Measurements from ENCODE around the gene XPR1.
"Not testable (repeated sequence)": the region's sequence is repeated elsewhere in the genome, so short reads cannot be mapped to it uniquely, and the experiment has no call there.

Gene XPR1

DNA sequence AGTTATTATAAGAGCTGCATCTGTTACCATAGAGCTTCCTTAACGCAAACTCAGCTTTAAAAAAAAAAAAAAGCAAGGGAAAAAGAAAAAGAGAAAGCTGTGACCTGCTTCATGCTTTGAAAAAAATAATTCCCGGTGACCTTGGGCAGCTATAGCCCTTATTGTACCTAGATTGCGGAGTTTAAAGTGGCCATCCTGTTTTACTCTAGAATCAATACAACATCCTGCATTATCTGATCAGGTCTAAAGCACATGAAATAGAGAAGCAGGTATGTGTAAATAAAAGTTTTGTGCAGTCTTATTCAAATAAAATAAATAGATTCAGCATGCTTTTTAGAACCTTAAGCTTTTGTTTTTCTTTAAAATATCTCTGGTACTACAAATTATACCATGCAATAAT, 154.1 kb downstream of the XPR1 start:
- TF ChIP-seq, protein P1, sequence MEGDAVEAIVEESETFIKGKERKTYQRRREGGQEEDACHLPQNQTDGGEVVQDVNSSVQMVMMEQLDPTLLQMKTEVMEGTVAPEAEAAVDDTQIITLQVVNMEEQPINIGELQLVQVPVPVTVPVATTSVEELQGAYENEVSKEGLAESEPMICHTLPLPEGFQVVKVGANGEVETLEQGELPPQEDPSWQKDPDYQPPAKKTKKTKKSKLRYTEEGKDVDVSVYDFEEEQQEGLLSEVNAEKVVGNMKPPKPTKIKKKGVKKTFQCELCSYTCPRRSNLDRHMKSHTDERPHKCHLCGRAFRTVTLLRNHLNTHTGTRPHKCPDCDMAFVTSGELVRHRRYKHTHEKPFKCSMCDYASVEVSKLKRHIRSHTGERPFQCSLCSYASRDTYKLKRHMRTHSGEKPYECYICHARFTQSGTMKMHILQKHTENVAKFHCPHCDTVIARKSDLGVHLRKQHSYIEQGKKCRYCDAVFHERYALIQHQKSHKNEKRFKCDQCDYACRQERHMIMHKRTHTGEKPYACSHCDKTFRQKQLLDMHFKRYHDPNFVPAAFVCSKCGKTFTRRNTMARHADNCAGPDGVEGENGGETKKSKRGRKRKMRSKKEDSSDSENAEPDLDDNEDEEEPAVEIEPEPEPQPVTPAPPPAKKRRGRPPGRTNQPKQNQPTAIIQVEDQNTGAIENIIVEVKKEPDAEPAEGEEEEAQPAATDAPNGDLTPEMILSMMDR (IDR thresholded peaks at IDR 0.05) = no peak
- Mint-ChIP-seq H3K4me3 (no peak overlapping the region), H3K4me1 (no peaks in the 10 kb centered on the region), H3K36me3 (ENCODE audit: low read depth) (peaks cover 14% of the 10 kb centered on the region), H3K27me3 (ENCODE audit: low read depth, poor library complexity) (no peaks in the 10 kb centered on the region), H3K9me3 (no peaks in the 10 kb centered on the region), H3K27ac (no peak overlapping the region)
- DNase-seq = no peak

DNA sequence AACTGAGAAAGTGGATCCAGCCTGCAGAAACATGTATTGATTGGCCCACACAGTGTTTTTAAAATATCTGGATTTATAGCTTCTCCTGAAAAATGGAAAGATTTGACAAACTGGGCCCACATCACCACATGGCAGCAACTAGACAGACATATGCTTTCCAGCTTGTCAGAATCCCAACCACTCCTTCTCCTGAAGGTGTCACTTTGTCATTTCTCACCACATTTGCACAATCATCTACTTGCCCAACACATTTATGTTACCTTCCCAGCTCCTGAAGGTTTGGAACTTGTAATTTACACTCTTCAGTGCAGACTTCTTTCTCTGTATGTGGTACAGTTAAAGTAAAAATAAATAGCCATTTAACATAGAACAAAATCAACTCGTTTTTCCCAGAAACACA, 154.8 kb downstream of the XPR1 start:
- Mint-ChIP-seq H3K27me3 (ENCODE audit: low read depth, poor library complexity) (no peaks in the 10 kb centered on the region), H3K4me3 (no peak overlapping the region), H3K4me1 (no peaks in the 10 kb centered on the region), H3K36me3 (ENCODE audit: low read depth) (peaks cover 14% of the 10 kb centered on the region), H3K9me3 (no peaks in the 10 kb centered on the region), H3K27ac (peak overlapping the region; percentile 52)
- TF ChIP-seq, protein P1 (IDR thresholded peaks at IDR 0.05) = no peak
- no peak for DNase-seq

DNA sequence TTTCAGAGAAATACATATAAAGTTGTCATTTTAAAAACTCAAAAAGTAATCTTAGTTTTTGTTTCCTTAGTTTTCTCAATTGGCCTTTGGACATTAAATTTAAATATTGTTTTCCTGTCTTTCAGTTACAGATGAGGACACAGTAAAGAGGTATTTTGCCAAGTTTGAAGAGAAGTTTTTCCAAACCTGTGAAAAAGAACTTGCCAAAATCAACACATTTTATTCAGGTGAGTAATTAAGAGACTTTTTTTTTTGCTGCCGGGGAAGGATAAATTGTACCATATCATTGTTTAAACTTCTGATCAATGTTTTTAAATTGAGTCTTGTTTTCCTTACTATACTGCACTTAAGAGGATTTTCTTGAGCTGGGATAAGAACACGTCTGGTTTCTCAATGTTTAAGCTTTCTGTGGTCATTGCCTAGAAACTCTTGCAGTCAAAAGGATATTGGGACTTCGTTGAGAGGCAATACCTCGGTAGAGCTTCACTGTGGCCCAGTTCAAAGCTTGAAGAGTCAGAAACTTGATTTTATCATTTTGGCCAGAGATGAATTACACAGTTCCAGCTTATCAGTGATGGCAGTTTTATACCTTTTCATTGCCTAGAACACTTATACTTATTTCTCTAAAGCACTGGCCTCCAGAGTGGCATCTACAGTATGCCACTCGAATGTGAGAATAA, 155.9 kb downstream of the XPR1 start:
- H3K27ac Mint-ChIP-seq = no peak overlapping the region
- TF ChIP-seq, protein P1 (IDR thresholded peaks at IDR 0.05) = no peak
- no peaks in the 10 kb centered on the region for H3K9me3 Mint-ChIP-seq
- no peaks in the 10 kb centered on the region for H3K27me3 Mint-ChIP-seq (ENCODE audit: low read depth, poor library complexity)
- H3K4me1 Mint-ChIP-seq = no peaks in the 10 kb centered on the region
- no peak overlapping the region for H3K4me3 Mint-ChIP-seq
- no peak for DNase-seq
- peaks cover 14% of the 10 kb centered on the region for H3K36me3 Mint-ChIP-seq (ENCODE audit: low read depth)

DNA sequence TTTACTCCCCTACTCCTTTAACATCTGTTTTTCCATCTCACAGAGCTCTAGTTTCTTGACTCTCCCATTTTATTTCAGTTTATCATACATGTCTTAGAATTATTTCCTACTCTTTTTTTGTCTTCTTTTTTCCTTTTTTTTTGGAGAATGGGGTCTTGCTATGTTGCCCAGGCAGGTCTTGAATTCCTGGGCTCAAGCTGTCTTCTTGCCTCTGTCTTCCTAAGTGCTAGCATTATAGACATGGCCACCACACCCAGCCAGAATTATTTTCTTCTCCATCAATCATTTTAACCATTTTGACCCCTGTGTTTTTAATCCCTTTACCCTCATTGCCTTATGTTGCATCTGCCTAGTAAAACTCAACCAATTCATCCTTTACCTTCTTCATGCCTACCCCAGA, 157.6 kb downstream of the XPR1 start:
- Mint-ChIP-seq H3K27me3 (ENCODE audit: low read depth, poor library complexity) (no peaks in the 10 kb centered on the region), H3K27ac (no peak overlapping the region), H3K4me1 (no peaks in the 10 kb centered on the region), H3K4me3 (no peak overlapping the region), H3K9me3 (no peaks in the 10 kb centered on the region), H3K36me3 (ENCODE audit: low read depth) (peaks cover 14% of the 10 kb centered on the region)
- TF ChIP-seq, protein P1 (IDR thresholded peaks at IDR 0.05) = no peak
- no peak for DNase-seq

DNA sequence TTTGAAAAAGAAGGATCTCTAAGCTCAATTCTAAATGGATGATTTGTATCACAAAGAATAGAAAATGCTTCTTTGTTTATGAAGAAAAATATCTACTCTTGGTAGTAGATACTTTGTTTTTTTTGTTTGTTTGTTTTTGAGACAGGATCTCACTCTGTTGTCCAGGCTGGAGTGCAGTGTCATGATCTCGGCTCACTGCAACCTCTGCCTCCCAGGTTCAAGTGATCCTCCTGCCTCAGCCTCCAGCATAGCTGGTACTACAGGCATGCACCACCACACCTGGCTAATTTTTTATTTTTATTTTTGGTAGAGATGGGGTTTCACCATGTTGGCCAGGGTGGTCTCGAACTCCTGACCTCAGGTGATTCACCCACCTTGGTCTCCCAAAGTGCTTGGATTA, 159.3 kb downstream of the XPR1 start:
- DNase-seq; H3K9me3 Mint-ChIP-seq; H3K27me3 Mint-ChIP-seq (ENCODE audit: low read depth, poor library complexity); H3K27ac Mint-ChIP-seq; H3K4me3 Mint-ChIP-seq; H3K4me1 Mint-ChIP-seq: not testable (repeated sequence)
- H3K36me3 Mint-ChIP-seq (ENCODE audit: low read depth) = peaks cover 14% of the 10 kb centered on the region

DNA sequence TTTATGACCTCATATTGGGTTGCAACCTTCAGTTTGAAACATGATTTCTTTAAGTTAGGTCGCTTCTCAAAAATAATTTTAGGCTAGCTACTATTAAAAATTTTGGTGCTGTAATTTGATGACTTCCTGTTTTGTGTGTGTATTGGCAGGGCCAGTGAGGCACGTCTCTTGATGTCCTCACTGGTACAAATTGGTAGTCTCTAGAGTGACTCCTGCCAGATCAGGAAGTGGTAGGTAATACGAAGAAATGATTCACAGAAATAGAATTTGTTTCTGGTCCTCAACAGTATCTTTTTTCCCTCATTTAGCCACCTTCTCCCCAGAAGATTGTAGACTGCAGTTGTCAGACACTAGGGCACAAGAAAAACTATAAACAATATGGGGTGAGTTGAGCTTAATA, 160.0 kb downstream of the XPR1 start:
- Mint-ChIP-seq H3K4me1 (no peaks in the 10 kb centered on the region), H3K36me3 (ENCODE audit: low read depth) (peaks cover 14% of the 10 kb centered on the region), H3K27me3 (ENCODE audit: low read depth, poor library complexity) (no peaks in the 10 kb centered on the region), H3K27ac (no peak overlapping the region), H3K9me3 (no peaks in the 10 kb centered on the region), H3K4me3 (no peak overlapping the region)
- no peak for DNase-seq
- TF ChIP-seq, protein P1 (IDR thresholded peaks at IDR 0.05) = no peak
